Mucosa of gallbladder (tissue), 1 donor: ENCODE results near the gene LENG1. TPM values are rescaled to one million over a fixed set of nuclear protein-coding genes. Genes with fewer than 3 reads are reported as not detected.

ENCODE experiments used
- DNase-seq: peaks from one replicate; pipeline ENCODE4 v3.0.0-alpha.2; 2020; ENCODE audit warnings: low spot score
- total RNA-seq: library from RNA; stranded (reverse); gene quantifications from one replicate; pipeline ENCODE4 v1.2.1, GENCODE V29; 2021
- donor health status: DM: no; HTN: no; CAD: no.

The LENG1 gene
- total RNA-seq, 1 donor from 2014 or later: 12.7 TPM

DNA sequence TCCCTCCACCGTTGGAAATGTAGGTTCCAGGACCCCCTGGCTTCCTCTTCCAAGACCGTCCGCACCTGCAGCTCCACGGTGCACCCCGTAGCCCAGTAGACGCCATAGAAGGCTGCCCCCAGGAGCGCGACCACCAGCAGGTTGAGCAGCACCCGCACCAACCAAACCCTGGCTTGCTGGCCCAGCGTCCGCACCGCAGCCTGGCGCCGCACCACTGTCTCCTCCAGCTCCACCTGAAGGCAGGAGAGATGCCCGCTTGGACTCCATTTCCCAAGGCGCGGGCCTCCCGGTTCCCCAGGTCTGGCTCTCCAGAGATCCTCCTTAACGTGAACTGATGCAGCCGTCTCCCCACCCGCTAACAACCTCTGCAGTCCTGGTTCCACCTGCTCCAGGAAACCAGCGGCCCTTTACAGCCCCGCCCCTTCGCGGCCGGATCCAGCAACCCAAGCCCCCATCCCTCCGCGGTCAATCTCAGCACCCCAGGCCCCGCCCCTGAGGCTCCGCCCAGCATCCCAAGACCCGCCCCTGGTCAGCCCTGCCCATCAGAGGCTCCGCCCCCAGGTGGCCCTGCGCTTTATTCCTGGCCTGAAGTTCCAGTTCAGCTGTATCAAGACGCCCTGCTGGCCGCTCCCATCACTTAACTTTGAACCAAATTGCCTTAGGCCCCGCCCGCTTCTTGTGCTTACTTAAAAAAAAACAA, 5.0 kb upstream of the LENG1 start:
- DNase-seq: peak; percentile 83

GRCh38 chr19:54162884-54163283, 3.4 kb upstream of the LENG1 start:
- no peak for DNase-seq

- DNase-seq: peak; percentile 90
Observed at GRCh38 chr19:54162241-54162805, 2.8 kb upstream of the LENG1 start.

DNA sequence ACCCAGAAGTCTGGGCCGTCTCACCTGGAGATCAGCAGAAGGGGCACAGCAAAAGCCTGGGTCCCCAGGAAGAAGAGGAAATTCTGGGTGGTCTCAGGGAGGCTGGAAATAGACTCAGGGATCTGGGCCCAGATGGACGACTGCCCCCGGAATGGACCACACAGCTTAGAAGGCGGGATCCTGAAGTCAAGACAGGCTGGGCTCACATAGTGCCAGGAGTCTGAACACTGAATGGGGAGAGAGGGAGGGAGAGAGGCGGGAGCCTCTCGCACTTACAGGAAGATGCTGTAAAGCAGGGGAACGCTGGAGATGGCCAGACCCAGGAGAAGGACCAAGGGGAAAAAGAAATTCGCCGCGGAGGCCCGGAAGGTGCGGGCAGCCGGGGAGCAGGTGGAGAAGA, 1.3 kb upstream of the LENG1 start:
- DNase-seq: no peak

GRCh38 chr19:54160182-54160811, 776 bp upstream of the LENG1 start:
- DNase-seq: no peak

- DNase-seq: no peak
Observed at GRCh38 chr19:54158812-54159351, 639 bp downstream of the LENG1 start.

GRCh38 chr19:54156953-54157352, 2.6 kb downstream of the LENG1 start:
- no peak for DNase-seq

GRCh38 chr19:54156490-54156889, 3.0 kb downstream of the LENG1 start:
- no peak for DNase-seq

DNA sequence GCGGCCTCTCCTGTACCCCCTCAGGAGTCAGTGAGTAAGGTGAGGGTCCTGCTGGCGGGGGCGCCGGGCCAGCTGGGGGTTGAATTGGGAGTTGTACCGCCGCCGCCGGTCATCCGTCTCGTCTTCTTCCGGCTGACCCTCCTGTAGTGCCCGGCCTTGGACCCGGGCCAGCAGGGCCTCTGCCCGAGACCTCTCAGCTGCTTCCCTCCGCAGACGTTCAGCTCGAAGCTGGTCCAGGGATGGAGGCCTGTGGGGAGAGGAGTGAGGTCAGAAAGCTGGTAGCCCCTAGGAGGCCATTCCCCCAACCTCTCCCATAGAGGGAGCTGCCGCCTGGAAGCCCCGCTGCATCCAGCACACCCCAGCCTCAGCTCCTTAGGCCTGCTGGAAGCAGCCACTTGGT, 3.8 kb downstream of the LENG1 start:
- no peak for DNase-seq

- DNase-seq: no peak
Observed at GRCh38 chr19:54154603-54155345, 4.7 kb downstream of the LENG1 start.

- DNase-seq: no peak
Observed at GRCh38 chr19:54153731-54154326, 5.7 kb downstream of the LENG1 start.

- no peak for DNase-seq
Observed at GRCh38 chr19:54152878-54153524, 6.5 kb downstream of the LENG1 start.

DNA sequence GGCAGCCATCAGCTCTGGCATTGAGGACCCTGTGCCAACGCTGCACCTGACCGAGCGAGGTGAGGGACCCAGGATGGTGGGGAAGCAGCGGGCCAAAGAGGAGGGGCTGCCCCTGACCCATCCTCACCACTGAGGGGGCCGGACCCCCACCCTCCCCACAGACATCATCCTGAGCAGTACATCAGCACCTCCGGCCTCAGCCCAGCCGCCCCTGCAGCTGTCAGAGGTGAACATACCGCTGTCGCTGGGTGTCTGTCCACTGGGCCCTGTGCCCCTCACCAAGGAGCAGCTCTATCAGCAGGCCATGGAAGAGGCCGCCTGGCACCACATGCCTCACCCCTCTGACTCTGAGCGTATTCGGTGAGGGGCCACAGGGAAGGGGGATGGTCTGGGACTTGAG, 7.3 kb downstream of the LENG1 start:
- DNase-seq: no peak

GRCh38 chr19:54151362-54152035, 8.0 kb downstream of the LENG1 start:
- no peak for DNase-seq

- no peak for DNase-seq
Observed at GRCh38 chr19:54149021-54149812, 10.3 kb downstream of the LENG1 start.

DNA sequence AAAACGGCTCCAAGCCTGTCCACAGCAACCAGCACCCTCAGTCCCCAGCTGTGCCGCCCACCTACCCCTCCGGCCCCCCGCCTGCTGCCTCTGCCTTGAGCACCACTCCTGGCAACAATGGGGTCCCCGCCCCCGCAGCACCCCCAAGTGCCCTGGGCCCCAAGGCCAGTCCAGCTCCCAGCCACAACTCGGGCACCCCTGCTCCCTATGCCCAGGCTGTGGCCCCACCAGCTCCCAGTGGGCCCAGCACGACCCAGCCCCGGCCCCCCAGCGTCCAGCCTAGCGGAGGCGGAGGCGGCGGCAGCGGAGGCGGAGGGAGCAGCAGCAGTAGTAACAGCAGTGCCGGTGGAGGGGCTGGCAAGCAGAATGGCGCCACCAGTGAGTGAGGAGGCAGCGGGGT, 11.4 kb downstream of the LENG1 start:
- DNase-seq: no peak

- no peak for DNase-seq
Observed at GRCh38 chr19:54147676-54148075, 11.8 kb downstream of the LENG1 start.

DNA sequence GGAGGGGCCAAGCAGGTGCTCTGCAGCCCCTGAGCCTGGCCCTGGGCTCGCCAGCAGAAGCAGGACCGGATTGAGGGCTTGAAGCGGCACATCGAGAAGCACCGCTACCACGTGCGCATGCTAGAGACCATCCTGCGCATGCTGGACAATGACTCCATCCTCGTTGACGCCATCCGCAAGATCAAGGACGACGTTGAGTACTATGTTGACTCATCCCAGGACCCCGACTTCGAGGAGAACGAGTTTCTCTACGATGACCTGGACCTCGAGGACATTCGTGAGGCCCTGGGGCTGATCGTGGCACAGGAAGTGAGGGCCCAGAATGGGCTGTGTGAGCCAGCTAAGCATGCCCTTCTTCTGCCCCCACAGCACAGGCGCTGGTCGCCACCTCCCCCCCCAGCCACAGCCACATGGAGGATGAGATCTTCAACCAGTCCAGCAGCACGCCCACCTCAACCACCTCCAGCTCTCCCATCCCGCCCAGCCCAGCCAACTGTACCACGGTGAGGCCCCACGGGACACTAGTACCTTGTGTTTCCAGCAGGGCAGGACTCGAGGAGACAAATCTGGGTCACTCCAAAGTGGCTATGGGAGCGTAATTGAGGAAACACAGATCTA, 13.9 kb downstream of the LENG1 start:
- no peak for DNase-seq

DNA sequence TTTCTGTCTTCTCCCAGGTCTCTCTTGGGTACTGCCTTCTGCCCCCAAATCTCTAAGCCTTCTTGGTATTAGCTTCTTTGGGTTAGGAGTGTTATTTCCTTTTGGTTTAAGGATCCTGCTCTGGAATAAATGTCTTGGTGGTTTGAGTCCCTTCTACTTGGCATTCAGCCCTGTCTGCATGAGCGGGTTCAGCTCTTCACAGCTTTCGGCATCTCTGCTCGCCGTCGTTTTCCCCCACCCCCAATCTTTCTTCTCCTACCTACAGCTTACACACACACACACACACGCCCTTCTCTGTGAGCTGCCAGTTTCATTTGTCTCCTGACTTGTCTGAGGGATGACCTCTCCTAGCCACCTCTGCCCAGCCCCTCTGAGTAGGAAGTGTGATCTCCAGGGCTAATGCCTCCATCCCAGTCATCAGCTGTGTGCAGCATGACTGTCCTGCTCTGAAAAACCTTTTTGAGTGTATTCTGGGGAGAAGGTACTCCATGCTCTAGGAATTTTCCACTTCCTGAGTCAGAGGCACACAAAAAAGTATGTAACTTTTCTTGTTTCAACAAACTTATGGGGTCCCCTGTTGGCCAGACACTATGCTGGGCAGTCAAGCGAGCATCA, 17.2 kb downstream of the LENG1 start:
- no peak for DNase-seq
